Endodermal cell (in vitro differentiated cells): ENCODE results near the gene UBE2V1. TPM values are rescaled to one million over a fixed set of nuclear protein-coding genes. Genes with fewer than 3 reads are reported as not detected.

ENCODE experiments used
- DNase-seq: peaks from one replicate; pipeline ENCODE4 v3.0.0-alpha.2; 2017
- H3K27ac ChIP-seq: 2 replicates; pipeline ENCODE4 v1.5.1; 2013; ENCODE audit warnings: mild to moderate bottlenecking, low read depth, low read length, moderate library complexity
- H3K27me3 ChIP-seq: 2 replicates; pipeline ENCODE4 v1.6.1; 2013; ENCODE audit warnings: mild to moderate bottlenecking, low read length, moderate library complexity; ENCODE audit not compliant: insufficient read depth, control insufficient read depth, poor library complexity, severe bottlenecking
- H3K36me3 ChIP-seq: 2 replicates; pipeline ENCODE4 v1.7.0; 2013; ENCODE audit warnings: mild to moderate bottlenecking, low read length, moderate library complexity; ENCODE audit not compliant: control insufficient read depth, insufficient read depth
- H3K4me1 ChIP-seq: one replicate; pipeline ENCODE4 v1.7.0; 2013; ENCODE audit warnings: low read length; ENCODE audit not compliant: control insufficient read depth, insufficient read depth
- H3K4me3 ChIP-seq: 2 replicates; pipeline ENCODE4 v1.5.1; 2013; ENCODE audit warnings: mild to moderate bottlenecking, low read length, moderate library complexity
- H3K9ac ChIP-seq: 2 replicates; pipeline ENCODE4 v1.6.1; 2013; ENCODE audit warnings: mild to moderate bottlenecking, low read length, moderate library complexity; ENCODE audit not compliant: poor library complexity, severe bottlenecking; ENCODE audit errors: extremely low read depth
- H3K9me3 ChIP-seq: 2 replicates; pipeline ENCODE4 v1.6.1; 2013; ENCODE audit warnings: mild to moderate bottlenecking, low read length, moderate library complexity; ENCODE audit not compliant: control insufficient read depth
- H3K27ac Mint-ChIP-seq: 2 replicates; pipeline ENCODE4 v1.8.0; 2020; ENCODE audit warnings: mixed read lengths
- H3K27me3 Mint-ChIP-seq: 2 replicates; pipeline ENCODE4 v1.8.0; 2021; ENCODE audit warnings: mild to moderate bottlenecking, mixed read lengths; ENCODE audit not compliant: insufficient read depth
- H3K36me3 Mint-ChIP-seq: 2 replicates; pipeline ENCODE4 v1.8.0; 2020; ENCODE audit warnings: low read depth, mixed read lengths
- H3K4me1 Mint-ChIP-seq: 2 replicates; pipeline ENCODE4 v1.8.0; 2020; ENCODE audit warnings: mixed read lengths
- H3K4me3 Mint-ChIP-seq: 2 replicates; pipeline ENCODE4 v1.8.0; 2020; ENCODE audit warnings: mild to moderate bottlenecking, moderate library complexity, mixed read lengths
- H3K9me3 Mint-ChIP-seq: 2 replicates; pipeline ENCODE4 v1.8.0; 2020; ENCODE audit warnings: mild to moderate bottlenecking, mixed read lengths
- CTCF ChIP-seq: fragments of 200-600 bp; sonication (generic); conservative IDR thresholded peaks from 2 replicates; pipeline ENCODE4 v1.5.0; 2021; ENCODE audit warnings: antibody characterized with exemption, mild to moderate bottlenecking
- WGBS, 2 experiments: methylation state at CpG; one replicate each; pipeline versions ENCODE4 v1.1.5 to v1.1.7; 2013; ENCODE audit warnings: missing lambda C conversion rate in 2 of 2, mixed read lengths in 1 of 2; ENCODE audit not compliant: insufficient coverage in 1 of 2, insufficient read length in 1 of 2; 5-methylcytosine and 5-hydroxymethylcytosine counted together
- total RNA-seq, 2 donors: library from RNA; stranded (reverse); fragmentation: NEBNext Ultra II Directional in 1 of 2; extraction: Animal tissue kit (Norgen Biotek cat#: 25700) in 1 of 2; gene quantifications; 2 replicates in 1 of 2; 3 replicates in 1 of 2; pipeline ENCODE4 v1.2.1, GENCODE V29; 2021

Gene UBE2V1
- total RNA-seq, 2 donors from 2014 or later: 165 to 168 TPM

- Histone ChIP-seq H3K4me3 (no peak overlapping the region), H3K9ac (no peak overlapping the region), H3K27me3 (no peaks in the 10 kb centered on the region), H3K36me3 (no peaks in the 10 kb centered on the region), H3K27ac (peak overlapping the region; percentile 66), H3K9me3 (no peaks in the 10 kb centered on the region), H3K4me1 (peaks cover 11% of the 10 kb centered on the region)
- H3K27me3 Mint-ChIP-seq: no peaks in the 10 kb centered on the region
- WGBS, 2 experiments: 91 to 95% methylated on average over 16 of the region's 16 CpGs
- no peaks in the 10 kb centered on the region for H3K36me3 Mint-ChIP-seq
- H3K27ac Mint-ChIP-seq: peak overlapping the region; percentile 2
- no peak for DNase-seq
- TF ChIP-seq CTCF: no peak
- H3K9me3 Mint-ChIP-seq: peaks cover 3% of the 10 kb centered on the region
- peaks cover 11% of the 10 kb centered on the region for H3K4me1 Mint-ChIP-seq
- H3K4me3 Mint-ChIP-seq: no peak overlapping the region
Measured at GRCh38 chr20:50041246-50041873, 71.6 kb downstream of the UBE2V1 start.

- WGBS, 2 experiments: 73 to 86% methylated on average over 11 to 17 of the region's 17 CpGs
- TF ChIP-seq CTCF: no peak
- H3K27me3 Mint-ChIP-seq: no peaks in the 10 kb centered on the region
- H3K9ac ChIP-seq: no peak overlapping the region
- H3K9me3 ChIP-seq: no peaks in the 10 kb centered on the region
- no peaks in the 10 kb centered on the region for H3K36me3 ChIP-seq
- H3K4me3 Mint-ChIP-seq: no peak overlapping the region
- no peaks in the 10 kb centered on the region for H3K36me3 Mint-ChIP-seq
- no peak overlapping the region for H3K27ac Mint-ChIP-seq
- no peaks in the 10 kb centered on the region for H3K27me3 ChIP-seq
- peaks cover 11% of the 10 kb centered on the region for H3K4me1 Mint-ChIP-seq
- DNase-seq: peak; percentile 52
- H3K9me3 Mint-ChIP-seq: no peaks in the 10 kb centered on the region
- peak overlapping the region; percentile 66 for H3K27ac ChIP-seq
- peaks cover 11% of the 10 kb centered on the region for H3K4me1 ChIP-seq
- H3K4me3 ChIP-seq: no peak overlapping the region
Measured at GRCh38 chr20:50040432-50041245, 72.3 kb downstream of the UBE2V1 start.

GRCh38 chr20:50039706-50040431, 73.1 kb downstream of the UBE2V1 start:
- 76 to 100% methylated on average over 1 to 10 of the region's 10 CpGs for WGBS, 2 experiments
- no peaks in the 10 kb centered on the region for H3K9me3 ChIP-seq
- Mint-ChIP-seq H3K4me1 (peaks cover 11% of the 10 kb centered on the region), H3K9me3 (no peaks in the 10 kb centered on the region), H3K27ac (peak overlapping the region; percentile 5), H3K27me3 (no peaks in the 10 kb centered on the region), H3K36me3 (no peaks in the 10 kb centered on the region), H3K4me3 (no peak overlapping the region)
- no peak for TF ChIP-seq CTCF
- no peaks in the 10 kb centered on the region for H3K36me3 ChIP-seq
- peak overlapping the region; percentile 32 for H3K27ac ChIP-seq
- H3K9ac ChIP-seq: no peak overlapping the region
- peaks cover 11% of the 10 kb centered on the region for H3K4me1 ChIP-seq
- H3K4me3 ChIP-seq: no peak overlapping the region
- peak; percentile 75 for DNase-seq
- H3K27me3 ChIP-seq: no peaks in the 10 kb centered on the region
